Spleen (tissue), 7 donors: ENCODE measurements around the gene FBXO31.

ENCODE experiments used
- POLR2A ChIP-seq, 3 donors: fragments of 450-650 bp; IDR thresholded peaks; one replicate each; pipeline ENCODE4 v1.5.1; 2017; ENCODE audit warnings: antibody characterized with exemption in 3 of 3, mild to moderate bottlenecking in 1 of 3
- TF ChIP-seq, protein P1 (sequence below), 11 experiments: fragments of 200-600 bp in 7 of 11; fragments of 450-650 bp in 4 of 11; sonication (generic) in 4 of 11; IDR thresholded peaks in 8 of 11; conservative IDR thresholded peaks in 3 of 11; 1 replicate in 7 of 11; 2 replicates in 4 of 11; pipeline versions ENCODE4 v1.4.0 to v1.8.0; 2016 to 2021; ENCODE audit warnings: antibody characterized with exemption in 11 of 11, inconsistent platforms in 4 of 11, mild to moderate bottlenecking in 1 of 11
- donor health status: DM: no; HTN: no; CAD: no; lungs with moderate emphysema.
- donor health status: DM: no; HTN: no; CAD: no.
- donor health status: DM: no; HTN: no; CAD: no.

DNA sequence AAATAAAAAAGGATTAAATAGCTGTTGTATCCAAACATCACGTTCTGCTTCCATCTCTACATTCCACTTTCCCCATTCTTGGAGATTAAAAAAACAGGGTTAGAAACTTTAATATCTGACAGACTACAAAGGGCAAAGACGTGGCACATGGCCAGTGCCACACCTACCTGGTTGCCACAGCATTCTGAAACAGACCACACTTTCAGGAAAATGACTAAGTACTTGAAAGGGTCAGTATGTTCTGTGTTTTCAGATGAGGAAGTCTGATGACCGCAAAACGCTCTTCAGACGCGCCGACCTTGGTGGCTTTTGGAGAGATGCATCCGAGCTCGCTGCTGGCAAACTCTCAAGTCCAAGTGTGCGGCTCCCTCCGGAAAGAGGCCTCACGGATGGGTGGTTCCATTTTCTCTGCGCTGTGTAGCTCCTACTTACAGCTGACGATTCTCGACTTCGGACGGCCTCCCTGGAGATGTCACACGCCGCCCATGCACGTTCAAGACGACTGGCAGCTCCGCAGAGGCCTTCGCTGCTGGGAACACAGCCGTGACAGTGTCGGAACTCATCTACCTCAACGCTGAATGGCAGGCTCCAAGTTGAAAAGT, 24.0 kb upstream of the FBXO31 start:
- no peak for TF ChIP-seq POLR2A (IDR thresholded peaks at IDR 0.05)
- TF ChIP-seq, protein P1, sequence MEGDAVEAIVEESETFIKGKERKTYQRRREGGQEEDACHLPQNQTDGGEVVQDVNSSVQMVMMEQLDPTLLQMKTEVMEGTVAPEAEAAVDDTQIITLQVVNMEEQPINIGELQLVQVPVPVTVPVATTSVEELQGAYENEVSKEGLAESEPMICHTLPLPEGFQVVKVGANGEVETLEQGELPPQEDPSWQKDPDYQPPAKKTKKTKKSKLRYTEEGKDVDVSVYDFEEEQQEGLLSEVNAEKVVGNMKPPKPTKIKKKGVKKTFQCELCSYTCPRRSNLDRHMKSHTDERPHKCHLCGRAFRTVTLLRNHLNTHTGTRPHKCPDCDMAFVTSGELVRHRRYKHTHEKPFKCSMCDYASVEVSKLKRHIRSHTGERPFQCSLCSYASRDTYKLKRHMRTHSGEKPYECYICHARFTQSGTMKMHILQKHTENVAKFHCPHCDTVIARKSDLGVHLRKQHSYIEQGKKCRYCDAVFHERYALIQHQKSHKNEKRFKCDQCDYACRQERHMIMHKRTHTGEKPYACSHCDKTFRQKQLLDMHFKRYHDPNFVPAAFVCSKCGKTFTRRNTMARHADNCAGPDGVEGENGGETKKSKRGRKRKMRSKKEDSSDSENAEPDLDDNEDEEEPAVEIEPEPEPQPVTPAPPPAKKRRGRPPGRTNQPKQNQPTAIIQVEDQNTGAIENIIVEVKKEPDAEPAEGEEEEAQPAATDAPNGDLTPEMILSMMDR (IDR thresholded peaks at IDR 0.05 in 8 of 11, conservative IDR thresholded peaks at IDR 0.05 in 3 of 11): no peak
